C4-2B (cell line): ENCODE data around the gene ROMO1.
A peak's percentile ranks its signal among the peaks of the same experiment; 100 is the strongest.

ENCODE experiments used
- H3K27ac ChIP-seq: fragments of 450-650 bp; 2 replicates; pipeline ENCODE4 v1.5.1; 2017
- ZFX ChIP-seq: fragments of 450-650 bp; IDR thresholded peaks from 2 replicates; pipeline ENCODE4 v1.6.1; 2017
- TF ChIP-seq, protein P1 (sequence below): fragments of 450-650 bp; conservative IDR thresholded peaks from 2 replicates; pipeline ENCODE4 v1.5.1; 2017; ENCODE audit warnings: mild to moderate bottlenecking

The ROMO1 gene

DNA sequence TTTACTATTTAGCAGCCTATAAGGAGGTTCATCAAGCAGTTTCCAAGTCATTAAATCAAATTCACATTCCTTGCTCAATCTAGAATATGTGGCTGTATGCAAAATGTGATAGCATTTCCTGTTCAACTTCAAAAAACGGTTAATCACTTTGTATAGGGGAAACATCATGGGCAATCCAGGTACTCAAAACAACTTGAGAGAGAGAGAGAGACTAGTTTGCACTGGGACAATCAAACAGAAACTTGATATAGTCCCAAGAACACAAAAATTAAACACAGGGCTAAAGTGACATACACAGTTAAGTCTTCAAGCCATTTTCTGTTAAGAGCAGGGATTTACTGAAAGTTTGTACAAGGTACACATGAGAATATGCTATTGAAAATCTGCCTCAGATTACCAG is 41.9 kb upstream of the ROMO1 start:
- TF ChIP-seq, protein P1, sequence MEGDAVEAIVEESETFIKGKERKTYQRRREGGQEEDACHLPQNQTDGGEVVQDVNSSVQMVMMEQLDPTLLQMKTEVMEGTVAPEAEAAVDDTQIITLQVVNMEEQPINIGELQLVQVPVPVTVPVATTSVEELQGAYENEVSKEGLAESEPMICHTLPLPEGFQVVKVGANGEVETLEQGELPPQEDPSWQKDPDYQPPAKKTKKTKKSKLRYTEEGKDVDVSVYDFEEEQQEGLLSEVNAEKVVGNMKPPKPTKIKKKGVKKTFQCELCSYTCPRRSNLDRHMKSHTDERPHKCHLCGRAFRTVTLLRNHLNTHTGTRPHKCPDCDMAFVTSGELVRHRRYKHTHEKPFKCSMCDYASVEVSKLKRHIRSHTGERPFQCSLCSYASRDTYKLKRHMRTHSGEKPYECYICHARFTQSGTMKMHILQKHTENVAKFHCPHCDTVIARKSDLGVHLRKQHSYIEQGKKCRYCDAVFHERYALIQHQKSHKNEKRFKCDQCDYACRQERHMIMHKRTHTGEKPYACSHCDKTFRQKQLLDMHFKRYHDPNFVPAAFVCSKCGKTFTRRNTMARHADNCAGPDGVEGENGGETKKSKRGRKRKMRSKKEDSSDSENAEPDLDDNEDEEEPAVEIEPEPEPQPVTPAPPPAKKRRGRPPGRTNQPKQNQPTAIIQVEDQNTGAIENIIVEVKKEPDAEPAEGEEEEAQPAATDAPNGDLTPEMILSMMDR, result no peak
- no peak for TF ChIP-seq ZFX

DNA sequence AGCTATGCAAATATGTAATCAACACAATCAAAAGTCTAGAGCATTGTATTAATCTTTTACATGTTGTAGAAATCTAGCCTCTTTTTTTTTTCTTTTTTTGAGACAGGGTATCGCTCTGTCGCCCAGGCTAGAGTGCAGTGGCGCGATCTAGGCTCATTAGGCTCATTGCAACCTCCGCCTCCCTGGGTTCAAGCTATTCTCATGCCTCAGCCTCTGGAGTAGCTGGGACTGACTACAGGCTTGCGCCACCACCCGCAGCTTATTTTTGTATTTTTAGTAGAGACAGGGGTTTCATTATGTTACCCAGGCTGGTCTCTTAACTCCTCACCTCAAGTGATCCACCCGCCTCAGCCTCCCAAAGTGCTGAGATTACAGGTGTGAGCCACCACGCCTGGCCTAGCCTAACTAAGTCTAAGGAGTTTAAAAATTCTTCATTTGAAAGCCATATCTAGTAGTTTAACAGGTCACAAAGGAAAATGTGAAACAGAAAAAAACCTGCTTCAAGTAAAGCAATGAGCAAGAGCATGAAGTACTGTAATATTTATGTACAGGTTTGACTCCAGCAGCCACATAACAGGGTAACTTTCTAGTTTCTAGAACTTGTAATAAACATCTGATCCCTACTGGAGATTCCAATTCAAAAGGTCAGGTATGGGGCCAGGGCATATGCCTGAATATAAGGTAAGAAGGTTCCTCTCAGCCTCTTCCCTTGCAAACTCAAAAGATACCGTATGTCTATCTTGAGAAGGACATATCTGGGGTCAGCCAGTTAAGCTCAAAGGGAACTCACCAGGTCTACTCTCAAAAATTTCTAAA is 38.9 kb upstream of the ROMO1 start:
- no peak overlapping the region for H3K27ac ChIP-seq
- TF ChIP-seq, protein P1, result no peak
- no peak for TF ChIP-seq ZFX

More for the DNA sequence above, 41.9 kb upstream of the ROMO1 start:
- no peak overlapping the region for H3K27ac ChIP-seq

DNA sequence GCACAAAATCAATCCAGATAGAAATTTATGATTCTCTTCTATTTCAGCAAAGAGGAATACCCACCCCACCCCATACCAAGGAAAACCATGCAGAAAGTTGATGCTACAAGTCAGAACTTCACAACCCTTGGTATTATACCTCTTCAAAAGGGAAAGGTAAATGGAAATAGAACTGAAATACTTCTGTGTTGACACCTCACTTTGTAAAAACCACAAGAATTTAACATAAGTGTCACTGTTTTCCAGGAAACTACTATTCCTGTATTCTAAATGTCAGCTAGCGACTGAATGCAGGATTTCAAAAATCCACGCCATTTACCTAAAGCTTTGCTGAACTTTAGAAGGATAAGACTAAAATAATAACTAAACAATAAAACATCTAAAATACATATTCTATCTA is 38.2 kb upstream of the ROMO1 start:
- no peak for TF ChIP-seq ZFX
- TF ChIP-seq, protein P1, result no peak
- no peak overlapping the region for H3K27ac ChIP-seq

DNA sequence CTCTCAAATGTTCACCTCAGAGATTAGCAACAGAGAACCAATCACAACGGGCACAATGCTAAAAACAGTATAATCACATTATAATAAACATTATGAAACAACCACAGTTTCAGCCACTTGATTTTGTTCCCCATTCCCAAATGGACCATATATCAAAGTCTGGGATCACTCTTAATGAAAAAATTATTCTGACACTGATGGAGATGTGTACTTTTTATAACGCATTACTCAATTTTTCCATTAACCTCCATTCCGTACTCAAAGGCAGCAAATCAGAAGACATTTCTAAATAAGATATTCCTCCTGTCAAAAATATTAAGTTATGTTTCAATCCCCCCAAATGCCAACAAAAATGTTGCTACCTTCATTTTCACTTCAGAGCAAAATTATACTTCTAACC is 37.3 kb upstream of the ROMO1 start:
- TF ChIP-seq, protein P1, result no peak
- TF ChIP-seq ZFX, result no peak
- no peak overlapping the region for H3K27ac ChIP-seq

DNA sequence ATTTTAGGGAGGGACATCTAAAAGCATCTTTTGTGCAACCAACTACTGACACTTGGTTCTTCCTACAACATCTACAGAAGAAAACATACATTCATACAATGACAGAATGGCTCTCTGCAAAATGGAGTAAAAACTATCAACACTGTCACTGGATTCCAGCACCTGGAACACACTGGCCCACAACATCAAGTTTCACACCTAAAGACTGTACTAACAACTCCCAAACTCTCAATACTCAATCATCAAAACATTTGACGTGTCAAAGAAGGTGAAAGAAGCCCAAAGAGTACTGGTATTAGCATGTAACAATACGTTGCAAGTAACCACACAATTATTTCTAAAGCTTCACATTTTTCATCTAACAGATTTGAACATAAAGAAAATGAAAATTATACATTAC is 36.7 kb upstream of the ROMO1 start:
- TF ChIP-seq ZFX, result no peak
- TF ChIP-seq, protein P1, result no peak
- H3K27ac ChIP-seq, result no peak overlapping the region

DNA sequence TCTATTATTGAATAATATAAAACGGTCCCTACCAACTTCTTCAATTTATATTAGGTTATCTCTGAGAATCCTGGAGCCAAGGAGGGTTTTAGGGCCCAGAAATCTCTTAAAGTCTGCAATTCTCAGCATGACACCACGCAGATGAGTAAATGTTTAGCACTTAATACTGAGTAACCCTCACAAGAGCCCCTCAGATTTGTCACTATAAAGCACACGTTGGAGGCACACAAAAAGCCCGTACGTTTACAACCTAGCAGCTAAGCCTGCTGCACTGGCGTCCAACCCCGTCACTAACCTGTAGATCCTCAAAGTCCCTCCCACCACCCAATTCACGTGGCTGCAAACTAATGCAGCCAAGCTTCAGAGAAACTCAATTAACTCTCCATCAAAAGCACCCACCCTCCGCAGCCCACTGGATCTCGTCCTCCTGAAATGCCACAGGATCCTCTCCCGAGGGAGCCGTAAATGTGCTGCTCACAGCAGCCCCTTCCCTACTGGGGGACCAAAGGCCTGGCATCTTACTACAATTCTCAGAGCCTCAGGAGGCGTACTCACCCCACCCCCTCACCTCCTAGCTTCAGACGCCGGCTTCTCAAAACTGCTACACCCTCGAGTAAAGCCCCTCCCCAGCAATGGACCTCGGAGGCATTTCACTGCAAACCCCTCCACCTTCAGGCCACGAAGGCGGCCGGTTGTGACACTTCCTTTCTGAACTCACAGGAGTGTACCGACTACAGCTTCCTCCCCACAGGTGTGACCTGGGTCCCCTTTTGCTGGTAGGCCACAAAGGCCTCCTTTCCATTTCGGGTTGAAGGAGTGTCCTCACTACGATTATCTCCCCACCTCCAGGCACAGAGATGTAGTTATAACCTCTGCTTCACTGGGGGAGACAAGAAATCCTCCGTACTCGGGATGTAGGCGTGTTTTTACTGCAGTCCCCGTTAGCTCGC is 35.4 kb upstream of the ROMO1 start:
- peak overlapping the region; percentile 97 for H3K27ac ChIP-seq

More for the DNA sequence above, 35.4 kb upstream of the ROMO1 start:
- TF ChIP-seq, protein P1, result no peak
- TF ChIP-seq ZFX, result no peak
